Pulmonary artery endothelial cell (primary cell): ENCODE measurements around the gene KCNK3. TPM values are rescaled to one million over a fixed set of nuclear protein-coding genes. Genes with fewer than 3 reads are reported as not detected.
A peak's percentile ranks its signal among the peaks of the same experiment; 100 is the strongest.

Experiments
- DNase-seq: peaks from one replicate; pipeline ENCODE4 v3.0.0-alpha.2; 2011; ENCODE audit warnings: low read depth, low spot score
- total RNA-seq: library from RNA; depleted of rRNA; stranded (reverse); fragments of >200 nt; gene quantifications from 2 replicates; pipeline ENCODE4 v1.2.3, GENCODE V29; 2014

Gene KCNK3
- total RNA-seq, 1 donor from 2014 or later = not detected

DNA sequence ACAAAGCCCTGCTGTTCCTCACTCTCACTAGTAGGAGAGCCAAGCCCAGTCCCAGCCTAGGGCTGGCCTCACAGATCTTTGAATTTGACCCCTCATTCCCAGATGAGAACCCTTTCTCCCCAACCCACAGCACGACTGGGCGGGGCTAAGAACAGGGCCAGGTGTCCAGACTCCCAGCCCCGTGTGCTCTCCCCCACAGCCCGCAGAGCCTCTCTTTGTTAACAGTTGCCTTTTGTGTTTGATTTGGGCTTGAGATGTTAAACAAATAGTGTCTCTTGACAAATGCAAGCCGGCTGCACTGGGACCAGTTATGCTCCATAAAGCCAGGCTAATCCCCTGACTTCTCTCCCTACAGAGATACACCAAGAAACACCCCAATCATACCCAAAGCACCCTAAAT lies 4.7 kb upstream of the KCNK3 start:
- DNase-seq = no peak

DNA sequence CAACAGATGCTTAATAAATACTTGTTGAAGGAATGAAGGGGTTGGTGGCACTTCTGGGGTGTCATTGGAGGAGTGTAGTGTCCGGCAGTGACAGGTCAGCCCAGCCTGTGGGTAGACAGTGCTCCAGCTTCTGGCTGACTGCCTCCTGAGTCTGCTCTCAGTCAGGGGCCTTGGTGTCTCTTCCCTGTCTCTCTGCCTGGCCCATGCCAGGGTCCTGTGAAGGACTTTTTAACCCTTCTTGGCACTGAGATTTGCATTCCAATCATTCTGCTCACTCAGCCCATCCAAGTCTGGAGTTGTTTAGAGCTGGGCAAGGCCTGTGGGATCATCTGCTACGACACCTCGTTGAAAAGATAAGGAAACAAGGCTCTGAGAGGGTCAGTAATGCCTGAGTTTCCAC lies 1.4 kb upstream of the KCNK3 start:
- DNase-seq = no peak

DNA sequence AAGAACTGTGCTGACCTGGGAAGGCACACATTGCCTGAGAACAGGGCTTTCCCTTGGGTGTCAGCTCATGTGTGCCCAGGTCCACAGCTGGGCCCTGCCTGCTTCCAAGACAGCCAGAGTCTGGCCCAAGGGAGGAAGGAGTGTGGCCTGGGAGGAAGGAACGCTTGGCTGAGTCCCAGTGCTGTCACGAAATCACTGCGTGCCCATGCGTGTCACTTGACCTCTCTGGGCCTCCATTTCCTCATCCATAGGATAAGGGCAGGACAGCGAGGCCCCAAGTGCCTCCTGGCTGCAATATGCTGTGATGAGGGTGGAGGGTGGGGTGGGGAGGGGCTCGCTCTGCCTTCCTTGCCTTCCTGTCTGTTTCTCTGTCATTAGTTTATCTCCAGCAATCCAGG lies 642 bp upstream of the KCNK3 start:
- DNase-seq = no peak

DNA sequence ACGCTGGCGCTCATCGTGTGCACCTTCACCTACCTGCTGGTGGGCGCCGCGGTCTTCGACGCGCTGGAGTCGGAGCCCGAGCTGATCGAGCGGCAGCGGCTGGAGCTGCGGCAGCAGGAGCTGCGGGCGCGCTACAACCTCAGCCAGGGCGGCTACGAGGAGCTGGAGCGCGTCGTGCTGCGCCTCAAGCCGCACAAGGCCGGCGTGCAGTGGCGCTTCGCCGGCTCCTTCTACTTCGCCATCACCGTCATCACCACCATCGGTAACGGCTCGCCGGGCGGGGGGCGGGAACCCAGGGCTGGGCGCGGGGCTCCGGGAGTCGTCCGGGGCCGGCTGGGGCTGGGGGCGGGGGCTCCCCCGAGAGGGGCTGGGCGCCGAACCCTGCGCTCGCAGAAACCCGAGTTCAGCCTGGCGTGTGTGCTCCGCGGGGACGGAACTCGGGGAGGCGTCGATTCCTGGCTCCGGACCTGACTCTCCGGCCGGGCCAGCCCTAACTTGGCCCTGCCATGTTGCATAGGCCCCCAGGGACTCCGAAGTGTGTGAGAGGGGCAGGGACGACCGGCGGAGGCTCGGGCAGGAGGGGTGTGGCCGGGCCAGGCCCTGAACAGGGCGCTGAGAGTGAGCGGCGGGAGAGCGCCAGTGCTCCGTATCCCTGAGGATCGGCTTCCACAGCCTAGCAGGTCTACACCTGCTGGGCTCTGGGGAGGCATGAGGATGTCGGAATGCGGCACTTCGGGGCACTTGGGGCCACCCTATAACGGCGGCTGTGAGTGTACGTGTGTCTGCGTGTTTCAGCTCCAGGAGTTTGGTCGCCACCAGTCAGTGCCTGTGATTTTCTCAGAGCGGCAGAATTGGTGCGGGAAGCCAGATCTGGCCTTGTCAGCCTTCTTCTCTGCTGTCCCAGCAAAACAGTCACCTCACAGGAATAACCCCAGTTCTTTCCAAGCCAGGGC lies 651 bp downstream of the KCNK3 start:
- no peak for DNase-seq

DNA sequence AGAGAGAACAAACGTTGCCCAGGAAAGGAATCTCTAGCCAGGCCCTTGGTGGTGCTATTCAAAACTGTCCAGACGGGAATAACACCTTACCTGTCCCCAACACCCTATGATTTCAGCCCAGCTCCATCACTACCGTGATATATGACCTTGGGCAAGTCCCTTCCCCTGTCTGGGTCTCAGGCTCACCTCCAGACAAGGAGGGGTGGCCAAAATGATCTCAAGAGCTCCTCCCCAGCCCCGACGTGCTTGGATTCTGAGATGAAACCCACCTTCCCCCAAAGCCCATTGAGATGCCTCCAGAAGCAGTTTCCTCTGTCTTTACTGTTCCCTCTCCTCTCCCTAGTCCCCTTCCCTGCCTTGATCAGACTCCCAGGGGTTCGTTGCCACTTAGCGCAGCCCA lies 1.5 kb downstream of the KCNK3 start:
- DNase-seq = no peak

DNA sequence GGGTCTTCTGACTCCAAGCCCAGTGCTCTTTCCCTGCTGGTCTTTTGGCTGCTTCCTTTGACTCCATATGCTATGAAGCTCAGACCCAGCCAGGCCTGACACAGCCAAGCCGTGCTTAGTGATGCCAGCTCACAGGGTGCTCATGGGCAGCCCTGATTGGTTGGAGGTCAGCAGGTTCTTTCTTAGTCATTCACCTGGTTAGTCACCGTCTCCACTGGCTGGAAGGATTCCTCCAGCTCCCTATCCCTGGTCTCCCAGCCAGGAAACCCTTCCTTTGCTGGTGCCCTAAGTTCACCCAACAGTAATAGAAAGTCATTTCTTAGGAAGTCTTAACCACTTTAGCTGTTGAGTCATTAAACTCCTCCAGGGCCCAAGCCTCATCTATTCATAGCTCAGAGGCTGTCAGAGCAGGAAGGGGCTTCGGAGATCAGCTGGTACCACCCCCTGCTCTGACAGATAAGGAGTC lies 3.9 kb downstream of the KCNK3 start:
- DNase-seq = peak; percentile 36

DNA sequence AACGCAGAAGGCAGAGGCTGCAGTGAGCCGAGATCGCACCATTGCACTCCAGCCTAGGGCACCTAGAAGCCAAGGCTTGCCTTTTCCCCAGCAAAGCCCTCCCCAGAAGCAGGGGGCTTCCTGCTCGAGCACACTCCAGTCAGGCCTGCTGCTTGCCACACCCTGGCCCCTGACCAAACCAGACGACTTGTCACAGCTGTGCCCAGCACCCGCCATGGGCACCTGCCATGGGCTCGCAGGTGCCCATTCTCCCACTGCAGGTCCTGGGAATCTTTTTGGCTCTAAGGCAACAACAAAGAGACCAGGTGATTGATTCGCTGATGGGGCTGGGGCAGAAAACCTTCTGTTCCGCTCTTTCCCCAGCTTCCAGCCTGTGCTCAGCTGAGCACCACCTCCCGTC lies 4.9 kb downstream of the KCNK3 start:
- DNase-seq = no peak

DNA sequence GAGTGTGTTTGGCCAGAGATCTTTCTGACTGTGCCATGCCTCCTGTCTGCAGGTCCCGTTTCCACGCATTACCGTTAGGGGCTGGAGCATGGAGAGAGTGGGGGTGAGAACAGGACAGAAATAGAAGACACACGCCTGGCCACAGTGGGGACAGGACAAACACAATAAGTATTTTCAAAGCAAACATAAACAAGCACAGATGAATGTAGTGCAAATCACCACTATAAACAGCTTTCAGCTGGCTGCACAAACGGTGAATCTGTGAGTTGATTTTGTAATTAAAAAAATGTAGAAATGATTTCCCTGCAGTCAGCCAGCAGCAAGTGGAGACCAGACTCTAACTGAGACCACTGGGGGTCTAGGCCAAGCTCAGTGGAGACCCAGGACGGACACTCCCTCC lies 6.8 kb downstream of the KCNK3 start:
- DNase-seq = no peak

DNA sequence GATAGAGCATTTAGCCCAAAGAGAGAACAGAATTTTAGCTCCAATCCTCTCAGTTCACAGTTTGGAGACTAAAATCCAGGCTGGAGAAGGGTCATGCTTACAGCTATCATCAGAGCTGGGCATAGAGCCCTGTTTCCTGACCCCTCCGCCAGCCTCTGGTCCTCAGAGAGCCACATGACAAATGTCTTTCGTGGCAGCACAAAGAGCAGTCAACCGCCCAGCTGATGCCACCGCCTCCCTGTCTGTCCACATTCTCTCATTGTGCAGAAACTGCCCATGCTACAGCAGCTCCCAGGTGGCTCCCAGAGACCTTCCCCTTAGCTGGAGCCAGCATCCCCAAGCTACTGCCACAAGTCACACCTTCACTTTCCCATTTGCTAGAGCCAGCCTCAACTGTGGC lies 7.6 kb downstream of the KCNK3 start:
- no peak for DNase-seq

DNA sequence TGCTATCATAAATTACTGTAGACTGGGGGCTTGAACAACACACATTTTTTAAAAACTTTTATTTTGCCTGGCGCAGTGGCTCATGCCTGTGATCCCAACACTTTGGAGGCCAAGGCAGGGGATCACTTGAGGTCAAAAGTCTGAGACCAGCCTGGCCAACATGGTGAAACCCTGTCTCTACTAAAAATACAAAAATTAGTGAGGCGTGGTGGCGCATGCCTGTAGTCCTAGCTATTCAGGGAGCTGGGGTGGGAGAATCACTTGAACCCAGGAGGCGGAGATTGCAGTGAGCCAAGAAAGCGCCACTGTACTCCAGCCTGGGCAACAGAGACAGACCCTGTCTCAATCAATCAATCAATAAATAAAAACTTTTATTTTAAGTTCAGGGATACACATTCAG lies 9.1 kb downstream of the KCNK3 start:
- no peak for DNase-seq

DNA sequence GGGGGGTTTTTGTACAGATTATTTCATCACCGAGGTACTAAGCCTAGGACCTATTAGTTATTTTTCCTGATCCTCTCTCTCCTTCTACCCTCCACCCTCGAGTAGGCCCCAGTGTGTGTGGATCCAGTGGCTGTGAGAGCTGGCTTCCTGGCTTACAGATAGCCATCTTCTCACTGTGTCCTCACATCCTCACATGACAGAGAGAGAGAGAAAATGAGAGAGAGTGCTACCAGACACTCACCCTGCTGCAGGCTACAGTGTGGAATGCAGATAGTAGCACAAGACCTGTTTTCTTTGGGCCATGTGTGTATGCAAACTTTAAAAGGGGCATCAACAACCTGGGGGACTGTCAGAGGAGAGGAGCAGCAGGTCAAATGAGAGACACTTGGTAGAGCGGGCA lies 9.5 kb downstream of the KCNK3 start:
- DNase-seq = no peak

DNA sequence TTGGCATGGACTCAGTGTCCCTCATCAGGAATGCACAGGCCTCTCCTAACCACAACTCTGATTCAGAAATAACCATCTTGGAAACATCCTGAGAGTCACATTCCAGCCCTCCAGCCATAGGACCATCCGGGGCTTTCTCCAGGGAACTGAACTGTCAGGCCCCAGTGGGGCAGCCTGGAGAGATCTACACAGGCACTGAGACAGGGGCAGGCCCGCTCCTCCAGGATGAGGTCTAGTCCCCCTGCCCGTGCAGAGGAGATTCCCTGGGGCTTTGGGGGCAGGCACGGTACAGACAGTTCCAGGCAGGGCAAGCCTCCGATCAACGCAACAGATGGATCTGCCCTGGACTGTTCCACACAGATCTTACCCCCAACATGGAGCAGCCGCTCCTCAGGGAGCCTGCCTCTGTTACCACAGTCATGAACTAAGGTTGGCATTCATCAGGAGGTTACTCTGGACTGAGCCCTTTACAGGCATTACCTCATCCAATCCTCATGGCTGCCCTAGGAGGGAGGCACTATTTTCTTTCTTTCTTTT lies 12.0 kb downstream of the KCNK3 start:
- no peak for DNase-seq

DNA sequence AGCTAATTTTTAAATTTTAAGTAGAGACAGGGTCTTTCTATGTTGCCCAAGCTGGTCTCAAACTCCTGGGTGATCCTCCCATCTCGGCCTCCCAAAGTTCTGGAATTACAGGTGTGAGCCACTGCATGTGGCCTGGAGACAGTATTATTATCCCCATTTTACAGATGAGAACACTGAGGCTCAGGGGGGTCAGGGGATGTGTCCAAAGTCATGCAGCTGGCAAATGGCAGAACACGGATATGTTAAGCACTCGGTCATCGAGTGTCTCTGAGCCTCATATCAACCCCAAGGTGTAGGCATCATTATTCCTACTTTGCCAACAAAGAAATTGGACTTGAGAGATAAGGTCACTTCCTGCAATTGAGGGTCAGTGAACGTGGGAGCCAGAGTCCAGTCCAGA lies 12.6 kb downstream of the KCNK3 start:
- no peak for DNase-seq

DNA sequence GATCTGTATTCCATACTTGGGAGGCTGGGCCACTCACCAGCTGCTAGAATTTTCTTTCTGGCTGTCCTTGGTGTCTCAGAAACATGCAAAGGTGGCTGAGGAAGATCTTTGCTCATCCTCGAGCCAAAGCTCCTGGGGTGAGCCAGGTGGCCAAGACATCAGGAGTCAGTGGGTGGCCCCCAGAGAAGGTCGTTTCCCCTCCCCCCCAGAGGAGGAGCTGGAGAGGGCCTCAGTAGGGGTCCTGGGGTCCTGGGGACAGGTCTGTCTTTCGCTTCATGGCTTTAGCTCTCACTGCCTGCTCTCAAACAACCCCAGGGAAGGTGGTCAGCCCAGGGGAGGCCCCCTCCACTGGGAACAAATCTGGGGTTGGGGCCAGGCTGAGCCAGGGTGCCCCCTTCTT lies 13.6 kb downstream of the KCNK3 start:
- no peak for DNase-seq

DNA sequence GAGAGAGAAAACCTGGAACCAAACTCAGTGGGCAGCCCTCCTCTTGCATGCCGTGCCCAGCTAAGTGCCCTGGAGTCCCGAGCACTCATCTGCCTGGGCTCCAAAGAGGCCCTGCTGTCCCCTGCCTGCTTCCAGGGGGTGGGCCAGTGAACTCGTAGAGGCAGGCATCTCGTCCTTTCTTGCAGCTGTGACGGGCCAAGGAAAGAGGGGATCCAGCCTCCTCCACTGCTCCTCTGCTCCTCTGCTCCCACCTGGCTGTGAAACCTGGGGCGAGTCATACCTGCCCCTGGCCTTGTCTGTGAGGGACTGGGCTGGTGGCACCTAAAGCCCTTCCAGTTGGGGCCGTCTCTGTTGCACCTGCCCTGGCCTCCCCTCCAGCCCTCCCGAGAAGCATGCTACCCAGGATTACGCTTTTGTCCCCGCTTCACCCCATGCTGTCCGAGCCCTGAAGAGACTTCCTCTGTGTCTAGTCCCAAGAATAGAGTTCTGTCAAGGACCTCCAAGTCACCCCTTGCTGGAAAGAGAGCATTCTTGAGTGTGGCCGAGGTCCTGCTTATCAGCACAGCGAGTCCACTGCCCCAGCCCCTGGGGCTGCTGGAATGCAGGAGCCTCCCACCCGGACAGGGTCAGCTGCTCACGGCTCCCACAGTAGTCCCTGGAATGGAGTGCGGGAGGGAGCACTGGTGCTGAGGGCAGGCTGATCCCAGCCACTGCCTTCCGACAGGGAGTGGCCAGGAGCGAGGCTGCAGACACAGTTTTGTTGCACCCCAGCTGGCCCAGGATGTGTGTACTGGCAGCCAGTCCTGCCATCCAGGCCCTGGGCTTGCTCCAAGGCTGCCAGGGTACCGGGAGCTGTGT lies 14.3 kb downstream of the KCNK3 start:
- DNase-seq = no peak

DNA sequence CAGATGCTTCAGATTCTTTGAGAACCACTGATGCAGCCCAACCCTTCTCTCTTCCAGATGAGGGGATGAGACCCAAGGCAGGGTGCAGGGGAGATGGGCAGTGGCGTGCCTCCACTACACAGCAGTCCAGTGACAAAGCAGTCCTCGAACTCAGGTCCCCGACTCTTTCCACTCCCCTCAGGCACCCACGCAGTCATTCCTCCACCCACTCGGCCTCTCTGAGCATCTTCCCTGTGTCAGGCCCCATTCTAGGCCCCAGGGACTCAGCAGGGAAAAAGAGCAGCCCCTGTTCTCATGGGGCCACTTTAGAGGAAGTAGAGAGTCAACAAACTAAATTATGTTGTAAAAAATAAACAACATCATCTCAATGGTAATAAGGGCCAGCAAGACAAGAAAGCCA lies 15.2 kb downstream of the KCNK3 start:
- DNase-seq = no peak

DNA sequence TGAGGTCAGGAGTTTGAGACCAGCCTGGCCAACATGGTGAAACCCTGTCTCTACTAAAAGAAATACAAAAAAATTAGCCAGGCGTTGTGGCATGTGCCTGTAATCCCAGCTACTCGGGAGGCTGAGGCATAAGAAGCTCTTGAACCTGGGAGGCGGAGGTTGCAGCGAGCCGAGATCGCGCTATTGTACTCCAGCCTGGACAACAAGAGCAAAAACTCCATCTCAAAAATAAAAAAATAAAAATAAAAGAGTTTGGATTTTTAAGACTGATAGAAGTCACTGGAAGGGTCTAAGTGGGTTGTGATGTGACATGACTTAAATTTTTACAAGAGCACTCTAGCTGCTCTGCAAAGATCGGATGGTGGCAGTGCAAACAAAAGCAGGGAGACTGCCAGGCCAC lies 15.9 kb downstream of the KCNK3 start:
- DNase-seq = no peak

DNA sequence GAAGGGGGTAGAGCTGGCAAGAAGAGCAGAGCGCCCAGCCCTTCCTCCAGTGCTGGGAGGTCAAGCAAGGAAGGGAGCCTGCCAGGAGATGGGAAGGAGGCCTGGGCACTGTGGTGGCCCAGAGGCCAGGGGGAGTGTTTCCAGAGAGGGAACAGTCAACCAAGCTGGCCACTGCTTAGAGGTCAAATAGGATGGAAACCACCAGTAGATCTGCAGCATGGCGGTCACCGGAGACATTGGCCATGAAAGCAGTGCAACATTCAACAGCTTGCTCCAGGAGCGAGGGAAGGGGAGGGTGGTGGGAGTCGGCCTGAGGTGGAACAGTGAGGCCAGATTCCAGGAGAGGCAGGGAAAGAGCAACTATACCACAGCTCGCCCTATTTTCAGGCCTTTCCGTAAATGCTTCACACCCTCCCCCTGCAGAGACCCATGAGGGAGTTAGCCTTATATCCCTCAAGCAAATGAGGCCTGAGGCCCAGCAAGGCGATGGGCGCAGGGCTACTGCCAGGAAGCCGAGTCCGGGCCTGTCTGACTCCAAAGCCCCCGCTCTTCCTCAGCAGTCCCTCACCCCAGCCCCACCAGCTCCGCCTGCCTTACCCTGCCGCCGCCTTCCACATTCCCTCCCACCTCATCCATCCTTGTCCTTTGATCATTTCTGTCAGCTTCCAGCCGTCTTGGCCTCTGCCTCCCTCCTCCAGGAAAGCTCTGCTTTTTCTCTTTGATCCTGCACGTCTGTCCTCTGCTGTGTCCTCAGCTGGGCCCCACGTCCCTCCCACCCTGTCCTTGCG lies 17.0 kb downstream of the KCNK3 start:
- no peak for DNase-seq

DNA sequence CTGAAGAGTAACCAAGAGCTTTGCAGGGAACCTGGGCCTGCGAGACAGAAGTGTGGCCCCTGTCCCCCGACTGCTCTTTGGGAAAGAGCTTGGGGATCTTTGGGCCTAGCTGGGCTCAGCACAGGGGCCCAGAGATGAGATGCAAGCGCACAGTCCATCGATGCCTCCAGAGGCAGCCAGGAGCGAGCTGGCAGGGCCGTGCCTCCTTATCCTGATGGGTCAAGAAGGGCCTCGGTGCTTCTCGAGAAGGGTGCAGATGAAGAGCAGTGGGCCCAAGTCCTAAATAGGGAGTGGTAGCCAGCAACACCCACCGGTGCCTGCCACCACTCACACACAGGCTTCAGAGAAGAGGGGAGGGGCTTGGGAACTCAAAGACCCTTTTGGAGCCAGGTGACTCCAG lies 17.6 kb downstream of the KCNK3 start:
- no peak for DNase-seq

DNA sequence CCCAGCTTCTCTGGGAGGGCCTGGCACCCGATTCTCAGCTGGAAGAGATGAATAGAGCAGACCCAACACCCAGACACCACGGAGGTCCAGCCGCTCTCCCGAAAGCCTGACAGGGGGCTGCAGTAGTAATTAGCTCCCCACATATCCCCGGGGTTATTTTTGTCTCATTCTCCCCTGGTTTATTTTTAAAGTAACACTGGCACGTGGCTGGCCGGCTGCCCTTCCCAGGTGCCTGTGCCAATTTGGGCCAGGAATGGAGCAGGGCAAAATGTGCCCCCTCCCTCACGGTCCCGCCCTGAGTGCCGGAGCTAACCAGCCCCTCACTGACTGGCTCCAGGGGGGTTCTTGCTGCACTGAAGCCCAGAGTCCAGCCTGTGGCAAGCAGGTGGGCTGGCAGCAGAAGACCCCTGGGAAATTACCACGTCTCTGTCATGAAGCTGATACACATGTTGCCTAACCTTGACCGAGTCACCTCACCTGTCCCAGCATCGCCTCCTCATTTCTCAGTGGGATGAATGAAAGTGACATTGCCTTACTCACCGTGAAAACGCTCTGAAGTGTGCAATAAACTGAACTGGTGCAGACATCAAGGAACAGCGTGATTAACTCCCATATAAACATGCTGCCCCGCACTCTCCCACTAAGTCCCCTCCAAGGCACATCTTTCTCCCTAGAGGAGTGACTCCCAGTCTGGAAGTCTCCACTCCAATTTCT lies 18.4 kb downstream of the KCNK3 start:
- DNase-seq = no peak
